K562 (cell line): Measurements from ENCODE around the gene ECSIT. TPM values are rescaled to one million over a fixed set of nuclear protein-coding genes. Genes with fewer than 3 reads are reported as not detected.
A peak's percentile ranks its signal among the peaks of the same experiment; 100 is the strongest.

ENCODE experiments used
- CBFA2T2 ChIP-seq: fragments of 450-650 bp; conservative IDR thresholded peaks from 2 replicates; pipeline ENCODE4 v1.6.1; 2017; ENCODE audit warnings: mild to moderate bottlenecking
- EGR1 ChIP-seq: fragments of 450-650 bp; conservative IDR thresholded peaks from 2 replicates; pipeline ENCODE4 v1.6.1; 2017; ENCODE audit warnings: mild to moderate bottlenecking
- HNRNPL ChIP-seq: fragments of 200-400 bp; formaldehyde crosslinking; IDR thresholded peaks from 2 replicates; pipeline ENCODE4 v1.6.1; 2017; ENCODE audit warnings: low read depth, mild to moderate bottlenecking, low read length
- KAT7 ChIP-seq: sonication (generic); formaldehyde crosslinking; IDR thresholded peaks from 2 replicates; pipeline ENCODE4 v1.8.0; 2022; ENCODE audit warnings: missing genetic modification reagents, mild to moderate bottlenecking, borderline replicate concordance
- LEF1 ChIP-seq: fragments of 450-650 bp; IDR thresholded peaks from 2 replicates; pipeline ENCODE4 v1.6.1; 2016; ENCODE audit warnings: mild to moderate bottlenecking
- MYC ChIP-seq, 2 experiments: fragments of 250-450 bp in 1 of 2; sonication (Bioruptor Pico) in 1 of 2; IDR thresholded peaks; 2 replicates each; pipeline versions ENCODE4 v1.5.1 to v1.6.1; 2012 to 2021; ENCODE audit warnings: low read depth in 2 of 2, borderline replicate concordance in 1 of 2, improper control_type of control experiment in 1 of 2, low read length in 1 of 2, mild to moderate bottlenecking in 1 of 2, moderate library complexity in 1 of 2
- SMAD4 ChIP-seq: fragments of 250-450 bp; sonication (Bioruptor Pico); conservative IDR thresholded peaks from 2 replicates; pipeline ENCODE4 v1.8.0; 2021; ENCODE audit warnings: inconsistent platforms, mild to moderate bottlenecking, moderate library complexity
- SNIP1 ChIP-seq: fragments of 450-650 bp; IDR thresholded peaks from 2 replicates; pipeline ENCODE4 v1.7.1; 2017; ENCODE audit warnings: low read depth, mild to moderate bottlenecking
- STAG1 ChIP-seq: sonication (generic); formaldehyde crosslinking; IDR thresholded peaks from 2 replicates; pipeline ENCODE4 v1.5.0; 2020; ENCODE audit warnings: missing genetic modification reagents, borderline replicate concordance
- TAF7 ChIP-seq: fragments of 450-650 bp; IDR thresholded peaks from 2 replicates; pipeline ENCODE4 v1.6.1; 2016; ENCODE audit warnings: missing genetic modification characterization, missing compliant biosample characterization
- TAF9B ChIP-seq: fragments of 450-650 bp; IDR thresholded peaks from 2 replicates; pipeline ENCODE4 v1.6.1; 2018; ENCODE audit warnings: mild to moderate bottlenecking; ENCODE audit not compliant: partially characterized antibody
- TGIF2 ChIP-seq: sonication (generic); formaldehyde crosslinking; IDR thresholded peaks from 2 replicates; pipeline ENCODE4 v1.8.1; 2022; ENCODE audit warnings: mild to moderate bottlenecking, missing genetic modification reagents, moderate library complexity
- ZBTB17 ChIP-seq: fragments of 450-650 bp; formaldehyde crosslinking; IDR thresholded peaks from 2 replicates; pipeline ENCODE4 v1.4.0; 2020; ENCODE audit warnings: mild to moderate bottlenecking
- ZC3H4 ChIP-seq: sonication (generic); formaldehyde crosslinking; IDR thresholded peaks from 2 replicates; pipeline ENCODE4 v1.9.0; 2021; ENCODE audit warnings: missing genetic modification reagents, borderline replicate concordance
- ZNF239 ChIP-seq: fragments of 250-450 bp; sonication (Bioruptor Pico); IDR thresholded peaks from 2 replicates; pipeline ENCODE4 v1.4.0; 2020; ENCODE audit warnings: mild to moderate bottlenecking
- ZNF282 ChIP-seq: sonication (generic); formaldehyde crosslinking; IDR thresholded peaks from 2 replicates; pipeline ENCODE4 v1.8.1; 2023; ENCODE audit warnings: missing genetic modification reagents
- ZNF79 ChIP-seq: fragments of 250-450 bp; sonication (Bioruptor Pico); IDR thresholded peaks from 2 replicates; pipeline ENCODE4 v1.4.0; 2020; ENCODE audit warnings: low read depth, mild to moderate bottlenecking, moderate library complexity
- polyA plus RNA-seq, 8 experiments: library from polyadenylated mRNA; depleted of rRNA in 4 of 8; stranded (reverse) in 5 of 8; unstranded in 3 of 8; fragments of >200 nt; fragmentation: Nextera tagmentation in 2 of 8; fragmentation: Illumina TruSeq in 1 of 8; extraction: Ambion mirVana in 2 of 8; extraction: Trizol in 1 of 8; gene quantifications; 2 replicates each; pipeline versions ENCODE4 v1.2.1 to v1.2.3, GENCODE V29; 2011 to 2014; ENCODE audit warnings: inconsistent platforms in 1 of 8, missing spikeins in 1 of 8
- total RNA-seq, 7 experiments: library from RNA; depleted of rRNA in 6 of 7; stranded (reverse); fragments of >200 nt in 6 of 7; fragmentation: Illumina TruSeq in 2 of 7; extraction: Trizol in 2 of 7; gene quantifications; 2 replicates each; pipeline versions ENCODE4 v1.2.1 to v1.2.3, GENCODE V29; 2011 to 2021; ENCODE audit warnings: low replicate concordance in 1 of 7
- TF ChIP-seq, protein P1 (sequence below): sonication (generic); formaldehyde crosslinking; IDR thresholded peaks from 2 replicates; pipeline ENCODE4 v1.8.1; 2023; ENCODE audit warnings: mild to moderate bottlenecking, missing genetic modification reagents
- TF ChIP-seq, protein P2 (sequence below): fragments of 250-450 bp; sonication (Bioruptor Pico); IDR thresholded peaks from 2 replicates; pipeline ENCODE4 v1.8.0; 2021; ENCODE audit warnings: borderline replicate concordance, mild to moderate bottlenecking, moderate library complexity; ENCODE audit not compliant: poor library complexity, severe bottlenecking
- TF ChIP-seq, protein P3 (sequence below): sonication (generic); IDR thresholded peaks from 2 replicates; pipeline ENCODE4 v1.6.1; 2016
- TF ChIP-seq, protein P4 (sequence below): fragments of 450-650 bp; formaldehyde crosslinking; IDR thresholded peaks from 2 replicates; pipeline ENCODE4 v1.4.0; 2020; ENCODE audit warnings: mild to moderate bottlenecking, moderate library complexity
- TF ChIP-seq, protein P5 (sequence below): sonication (generic); formaldehyde crosslinking; IDR thresholded peaks from 2 replicates; pipeline ENCODE4 v1.8.1; 2023; ENCODE audit warnings: mild to moderate bottlenecking, missing genetic modification reagents

Gene ECSIT
- total and polyA plus RNA-seq, 9 of the 15 experiments (the other 6 are each of a cell fraction or from before 2014, with no cell fraction given) = 1.1 to 82.5 (median 43.9) TPM

DNA sequence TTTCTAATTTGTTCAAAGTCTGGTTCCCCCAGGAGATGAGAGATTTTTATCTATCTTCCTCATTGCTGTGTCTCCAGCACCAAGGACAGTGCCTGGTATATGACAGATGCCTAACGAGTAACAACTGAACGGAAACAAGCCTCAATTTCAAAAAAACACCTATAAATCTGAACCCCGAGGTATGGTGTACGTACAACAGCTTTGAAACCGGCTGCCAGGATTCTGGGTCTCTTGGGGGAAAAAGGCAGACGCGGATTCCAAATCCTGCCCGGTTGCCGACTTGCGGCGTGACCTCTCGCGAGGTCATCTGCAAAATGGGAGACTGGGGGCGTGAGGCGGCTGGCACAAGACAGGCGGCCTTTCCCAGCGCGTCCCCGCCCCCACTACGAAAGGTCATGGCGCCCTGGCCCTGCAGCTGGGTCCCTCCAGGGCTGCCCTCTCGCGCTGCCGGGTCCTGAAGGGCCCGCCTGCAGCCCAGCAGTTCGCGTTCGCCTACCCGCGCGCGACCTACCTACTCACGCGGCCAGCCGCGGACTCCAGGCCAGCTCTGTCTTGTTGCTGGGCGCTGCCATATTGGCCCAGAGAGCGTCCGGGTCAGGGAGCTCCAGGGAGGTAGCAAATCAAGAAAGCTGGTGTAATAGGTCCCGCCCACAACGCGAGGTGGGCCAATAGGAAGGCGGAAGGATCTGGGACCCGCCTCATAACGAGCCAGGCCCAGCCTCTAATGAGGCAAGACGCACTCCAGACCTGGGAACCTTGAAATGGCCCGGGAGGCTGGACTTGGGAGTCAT lies at the start of gene ECSIT (continued):
- TF ChIP-seq TAF9B = peak; percentile 54
- peak; percentile 84 for TF ChIP-seq EGR1
- TF ChIP-seq ZNF239 = no peak
- TF ChIP-seq KAT7 (CRISPR knock-in tag) = peak; percentile 63; the same call in 1 of the 2 replicates
- 0 out of 2 replicates have a peak, but pooled peaks have one; percentile 20 for TF ChIP-seq ZBTB17
- no peak for TF ChIP-seq ZNF79
- TF ChIP-seq STAG1 (CRISPR knock-in tag) = no peak
- TF ChIP-seq ZC3H4 (CRISPR knock-in tag) = no peak
- TF ChIP-seq SNIP1 = no peak
- peak; percentile 87; the same call in 1 of the 2 replicates for TF ChIP-seq HNRNPL
- TF ChIP-seq ZNF282 (CRISPR knock-in tag) = no peak
- TF ChIP-seq CBFA2T2 = no peak
- TF ChIP-seq, protein P1, sequence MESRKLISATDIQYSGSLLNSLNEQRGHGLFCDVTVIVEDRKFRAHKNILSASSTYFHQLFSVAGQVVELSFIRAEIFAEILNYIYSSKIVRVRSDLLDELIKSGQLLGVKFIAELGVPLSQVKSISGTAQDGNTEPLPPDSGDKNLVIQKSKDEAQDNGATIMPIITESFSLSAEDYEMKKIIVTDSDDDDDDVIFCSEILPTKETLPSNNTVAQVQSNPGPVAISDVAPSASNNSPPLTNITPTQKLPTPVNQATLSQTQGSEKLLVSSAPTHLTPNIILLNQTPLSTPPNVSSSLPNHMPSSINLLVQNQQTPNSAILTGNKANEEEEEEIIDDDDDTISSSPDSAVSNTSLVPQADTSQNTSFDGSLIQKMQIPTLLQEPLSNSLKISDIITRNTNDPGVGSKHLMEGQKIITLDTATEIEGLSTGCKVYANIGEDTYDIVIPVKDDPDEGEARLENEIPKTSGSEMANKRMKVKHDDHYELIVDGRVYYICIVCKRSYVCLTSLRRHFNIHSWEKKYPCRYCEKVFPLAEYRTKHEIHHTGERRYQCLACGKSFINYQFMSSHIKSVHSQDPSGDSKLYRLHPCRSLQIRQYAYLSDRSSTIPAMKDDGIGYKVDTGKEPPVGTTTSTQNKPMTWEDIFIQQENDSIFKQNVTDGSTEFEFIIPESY = 0 out of 2 replicates have a peak, but pooled peaks have one; percentile 4
- TF ChIP-seq, protein P2, sequence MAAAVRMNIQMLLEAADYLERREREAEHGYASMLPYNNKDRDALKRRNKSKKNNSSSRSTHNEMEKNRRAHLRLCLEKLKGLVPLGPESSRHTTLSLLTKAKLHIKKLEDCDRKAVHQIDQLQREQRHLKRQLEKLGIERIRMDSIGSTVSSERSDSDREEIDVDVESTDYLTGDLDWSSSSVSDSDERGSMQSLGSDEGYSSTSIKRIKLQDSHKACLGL = peak; percentile 92
- peak; percentile 64; the same call in 1 of the 2 replicates for TF ChIP-seq SMAD4 (CRISPR knock-in tag)
- TF ChIP-seq TAF7 (tag) = 0 out of 2 replicates have a peak, but pooled peaks have one; percentile 39
- TF ChIP-seq, protein P3, sequence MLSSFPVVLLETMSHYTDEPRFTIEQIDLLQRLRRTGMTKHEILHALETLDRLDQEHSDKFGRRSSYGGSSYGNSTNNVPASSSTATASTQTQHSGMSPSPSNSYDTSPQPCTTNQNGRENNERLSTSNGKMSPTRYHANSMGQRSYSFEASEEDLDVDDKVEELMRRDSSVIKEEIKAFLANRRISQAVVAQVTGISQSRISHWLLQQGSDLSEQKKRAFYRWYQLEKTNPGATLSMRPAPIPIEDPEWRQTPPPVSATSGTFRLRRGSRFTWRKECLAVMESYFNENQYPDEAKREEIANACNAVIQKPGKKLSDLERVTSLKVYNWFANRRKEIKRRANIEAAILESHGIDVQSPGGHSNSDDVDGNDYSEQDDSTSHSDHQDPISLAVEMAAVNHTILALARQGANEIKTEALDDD = peak; percentile 82
- TF ChIP-seq LEF1 = no peak
- TF ChIP-seq TGIF2 = peak; percentile 98
- TF ChIP-seq, protein P4, sequence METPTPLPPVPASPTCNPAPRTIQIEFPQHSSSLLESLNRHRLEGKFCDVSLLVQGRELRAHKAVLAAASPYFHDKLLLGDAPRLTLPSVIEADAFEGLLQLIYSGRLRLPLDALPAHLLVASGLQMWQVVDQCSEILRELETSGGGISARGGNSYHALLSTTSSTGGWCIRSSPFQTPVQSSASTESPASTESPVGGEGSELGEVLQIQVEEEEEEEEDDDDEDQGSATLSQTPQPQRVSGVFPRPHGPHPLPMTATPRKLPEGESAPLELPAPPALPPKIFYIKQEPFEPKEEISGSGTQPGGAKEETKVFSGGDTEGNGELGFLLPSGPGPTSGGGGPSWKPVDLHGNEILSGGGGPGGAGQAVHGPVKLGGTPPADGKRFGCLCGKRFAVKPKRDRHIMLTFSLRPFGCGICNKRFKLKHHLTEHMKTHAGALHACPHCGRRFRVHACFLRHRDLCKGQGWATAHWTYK (CRISPR knock-in tag) = no peak
- TF ChIP-seq, protein P5, sequence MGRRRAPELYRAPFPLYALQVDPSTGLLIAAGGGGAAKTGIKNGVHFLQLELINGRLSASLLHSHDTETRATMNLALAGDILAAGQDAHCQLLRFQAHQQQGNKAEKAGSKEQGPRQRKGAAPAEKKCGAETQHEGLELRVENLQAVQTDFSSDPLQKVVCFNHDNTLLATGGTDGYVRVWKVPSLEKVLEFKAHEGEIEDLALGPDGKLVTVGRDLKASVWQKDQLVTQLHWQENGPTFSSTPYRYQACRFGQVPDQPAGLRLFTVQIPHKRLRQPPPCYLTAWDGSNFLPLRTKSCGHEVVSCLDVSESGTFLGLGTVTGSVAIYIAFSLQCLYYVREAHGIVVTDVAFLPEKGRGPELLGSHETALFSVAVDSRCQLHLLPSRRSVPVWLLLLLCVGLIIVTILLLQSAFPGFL = 0 out of 2 replicates have a peak, but pooled peaks have one; percentile 79
- TF ChIP-seq MYC (IDR thresholded peaks at IDR 0.05; ENCODE audit: low read depth, low read length) = peak; percentile 76; the same call in 1 of the 2 replicates
- TF ChIP-seq MYC (CRISPR knock-in tag; IDR thresholded peaks at IDR 0.05; ENCODE audit: borderline replicate concordance, low read depth) = peak; percentile 85; the same call in 1 of the 2 replicates
